ENCODE results near the gene STRIP1. TPM values are rescaled to one million over a fixed set of nuclear protein-coding genes. Genes with fewer than 3 reads are reported as not detected.
"Not testable (repeated sequence)": the region's sequence is repeated elsewhere in the genome, so short reads cannot be mapped to it uniquely, and the experiment has no call there.

STRIP1 gene
- total RNA-seq, 1 donor from 2014 or later, result 102 TPM

DNA sequence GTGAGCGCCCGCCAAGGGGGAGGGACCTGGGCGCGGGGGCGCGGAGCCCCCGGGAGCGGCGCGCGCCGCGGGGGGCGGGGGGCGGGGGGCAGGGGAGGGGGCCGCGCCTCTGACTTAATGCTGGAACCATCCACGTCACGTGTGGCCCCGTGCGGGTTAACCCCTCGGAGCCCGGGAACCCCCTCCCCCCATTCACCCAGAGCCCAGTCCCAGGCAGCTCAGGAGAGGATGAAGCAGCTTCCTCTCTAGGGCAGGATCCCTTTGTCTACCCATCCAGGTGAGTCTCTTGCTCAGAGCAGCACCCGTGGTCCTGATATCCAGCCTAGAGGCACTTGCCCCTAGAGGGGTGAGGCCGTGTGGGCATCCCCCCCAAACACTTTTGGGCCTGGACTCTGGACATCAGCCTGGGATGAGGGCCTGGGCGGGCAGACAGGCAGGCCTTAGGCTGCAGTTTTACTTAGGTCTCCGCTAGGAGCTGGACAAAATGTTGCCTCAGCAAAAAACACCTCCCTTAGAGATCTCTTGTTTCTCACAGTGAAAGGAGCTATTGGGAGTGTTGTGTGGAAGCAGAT lies 36.3 kb downstream of the STRIP1 start, which contains the start of gene ALX3:
Gene ALX3, minus strand, starts transcription at position 2 of the 572 bp plus-strand sequence. CDS start 60 bp downstream, outside the sequence.
- no peak for DNase-seq

DNA sequence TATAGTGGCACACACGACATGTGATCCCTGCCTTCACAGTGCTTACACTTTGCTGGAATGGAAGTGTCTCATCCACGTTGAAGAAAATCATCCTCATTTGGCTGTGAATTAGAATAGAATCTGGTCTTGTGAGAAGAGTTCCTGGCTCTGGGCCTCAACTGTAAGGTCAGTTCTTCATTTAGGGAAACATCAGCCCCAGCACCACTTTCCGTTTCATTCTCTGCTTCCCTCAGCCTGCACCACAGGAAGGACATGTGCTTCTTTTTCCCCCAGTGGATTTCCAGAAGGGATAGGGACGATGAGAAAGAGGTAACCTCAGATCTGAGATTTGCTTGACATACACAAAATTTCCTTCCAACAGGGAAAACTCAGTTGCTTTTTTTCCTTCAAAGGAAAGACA lies 39.7 kb downstream of the STRIP1 start:
- no peak for DNase-seq

DNA sequence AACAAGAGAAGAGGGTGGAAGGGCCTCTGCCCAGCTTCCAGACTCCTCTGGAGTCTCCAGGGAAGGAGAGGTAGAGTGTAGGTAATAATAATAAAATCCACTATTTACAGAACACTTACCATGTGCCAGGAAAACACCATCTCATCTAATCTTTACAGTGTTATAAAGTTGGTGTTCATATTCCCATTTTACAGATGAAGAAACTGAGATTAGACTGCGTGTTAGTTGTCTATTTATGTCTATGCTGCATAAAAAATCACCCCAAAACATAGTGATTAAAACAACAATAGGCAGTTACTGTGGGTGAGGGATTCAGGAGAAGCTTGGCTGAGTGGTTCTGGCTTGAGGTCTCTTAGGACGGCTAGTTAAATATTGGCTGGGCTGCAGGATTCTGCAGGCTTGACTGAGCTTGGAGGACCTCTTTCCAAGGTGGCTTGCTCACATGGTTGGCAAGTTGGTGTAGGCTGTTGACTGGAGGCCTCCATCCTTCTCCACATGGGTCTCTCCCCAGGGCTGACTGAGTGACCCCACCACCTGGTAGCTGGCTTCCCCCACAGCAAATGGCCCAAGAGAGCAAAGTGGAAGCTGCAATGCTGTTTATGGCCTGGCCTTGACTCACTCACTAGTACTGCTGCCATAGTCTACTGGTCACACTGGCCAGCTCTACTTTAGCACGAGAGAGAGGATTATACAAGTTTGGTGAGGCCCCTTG lies 42.5 kb downstream of the STRIP1 start:
- no peak for DNase-seq

DNA sequence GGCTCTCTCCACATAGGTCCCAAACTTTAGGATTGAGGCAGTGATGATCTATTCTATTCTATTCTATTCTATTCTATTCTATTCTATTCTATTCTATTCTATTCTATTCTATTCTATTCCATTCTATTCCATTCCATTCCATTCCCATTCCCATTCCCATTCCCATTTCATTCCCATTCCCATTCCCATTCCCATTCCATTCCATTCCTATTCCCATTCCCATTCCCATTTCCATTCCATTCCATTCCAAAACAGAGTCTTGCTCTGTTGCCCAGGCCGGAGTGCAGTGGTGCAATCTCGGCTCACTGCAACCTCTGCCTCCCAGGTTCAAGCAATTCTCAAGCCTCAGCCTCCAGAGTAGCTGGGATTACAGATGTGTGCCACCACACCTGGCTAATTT lies 45.6 kb downstream of the STRIP1 start:
- DNase-seq, result not testable (repeated sequence)

DNA sequence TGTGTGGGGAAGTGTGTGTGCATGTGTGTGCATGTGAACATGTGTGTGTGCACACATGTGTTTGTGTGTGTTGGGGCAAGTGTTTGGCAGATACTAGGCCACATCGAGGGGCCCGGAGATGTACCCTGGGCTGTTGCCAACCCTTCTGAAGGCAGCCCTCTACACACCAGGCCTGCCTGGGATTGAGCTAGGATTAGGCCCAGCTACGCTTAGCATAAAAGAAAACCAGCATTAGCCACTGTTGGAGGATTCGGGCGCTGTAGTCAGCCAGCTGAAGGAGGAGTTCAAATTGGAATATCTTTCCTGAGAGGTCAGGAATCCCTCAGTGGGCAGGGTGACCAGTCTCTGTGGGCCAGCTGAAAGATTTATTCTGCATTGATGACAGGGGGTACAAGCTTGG lies 46.6 kb downstream of the STRIP1 start:
- no peak for DNase-seq

DNA sequence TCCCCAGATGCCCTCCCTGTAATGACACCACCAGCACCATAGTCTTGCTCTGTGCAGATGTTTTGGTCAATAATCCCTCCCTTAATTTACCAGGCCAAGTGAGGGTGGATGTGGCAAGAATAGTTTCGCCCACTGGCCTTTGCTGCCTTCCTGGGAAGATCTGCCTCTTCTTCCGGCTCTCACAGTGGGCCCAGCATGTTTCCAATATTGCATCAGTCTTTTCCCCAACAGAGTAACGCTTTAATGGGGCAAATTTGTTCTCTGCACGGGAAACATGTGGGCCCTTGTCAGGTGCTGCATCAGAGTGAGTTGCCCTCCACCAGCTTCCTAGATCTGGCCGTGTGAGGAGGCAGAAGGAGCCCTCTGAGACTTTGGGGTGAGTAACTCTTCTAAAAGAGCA lies 48.1 kb downstream of the STRIP1 start:
- no peak for DNase-seq

DNA sequence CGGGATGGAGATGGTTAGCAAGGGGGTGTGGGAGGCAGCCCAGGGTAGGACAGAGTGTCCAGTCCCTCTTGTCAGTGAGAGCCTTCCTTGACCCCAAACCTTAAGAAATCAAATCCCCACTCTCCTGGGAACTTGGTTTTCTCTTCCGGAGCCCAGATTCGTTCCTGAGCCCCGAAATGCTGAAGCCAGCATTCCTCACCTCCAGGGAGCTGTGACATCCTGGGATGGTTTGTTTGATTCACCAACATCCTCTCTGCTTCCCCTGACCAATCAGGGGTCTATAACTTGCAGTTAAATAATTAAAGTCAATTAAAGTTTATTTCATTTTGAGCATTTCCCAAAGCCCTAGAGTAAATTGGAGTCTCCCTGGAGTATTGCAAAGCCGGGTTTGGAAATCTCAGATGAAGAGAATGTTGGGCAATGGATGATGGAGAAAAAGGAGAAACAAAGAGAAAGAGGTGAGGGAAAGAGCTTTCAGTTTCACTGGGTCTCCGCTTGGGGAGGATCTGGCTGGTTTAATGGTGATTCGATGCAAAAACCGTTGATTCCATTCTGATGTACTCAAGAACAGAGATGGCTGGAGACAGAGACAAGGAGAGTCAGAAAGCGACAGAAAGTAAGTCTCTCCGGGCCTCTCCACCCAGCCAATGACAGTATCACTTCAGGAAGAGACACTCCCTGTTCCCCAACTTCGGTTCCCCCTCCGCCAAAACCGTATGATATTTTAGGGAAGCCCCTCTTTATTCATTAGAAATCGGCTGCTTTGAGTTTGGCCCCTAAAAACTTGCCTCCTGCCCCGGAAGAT lies 48.8 kb downstream of the STRIP1 start:
- DNase-seq, result no peak

DNA sequence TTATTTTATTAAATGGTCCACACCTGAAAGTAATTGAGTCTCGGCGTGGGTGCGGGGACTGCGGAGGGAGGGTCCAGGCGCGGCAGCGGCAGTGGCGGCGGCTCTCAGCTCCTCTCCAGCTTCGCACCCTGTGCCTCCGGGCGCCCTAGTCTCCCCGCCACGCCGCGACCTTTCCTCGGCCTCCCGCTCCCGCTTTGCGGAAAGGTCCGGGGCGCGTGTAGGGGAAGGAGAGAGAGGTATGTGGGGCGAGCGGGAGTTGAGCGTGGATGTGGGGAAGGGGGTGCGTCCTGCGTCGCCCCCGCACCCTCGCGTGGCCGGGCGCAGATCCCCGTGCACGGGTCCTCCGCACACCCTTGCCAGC lies 49.4 kb downstream of the STRIP1 start:
- no peak for DNase-seq

DNA sequence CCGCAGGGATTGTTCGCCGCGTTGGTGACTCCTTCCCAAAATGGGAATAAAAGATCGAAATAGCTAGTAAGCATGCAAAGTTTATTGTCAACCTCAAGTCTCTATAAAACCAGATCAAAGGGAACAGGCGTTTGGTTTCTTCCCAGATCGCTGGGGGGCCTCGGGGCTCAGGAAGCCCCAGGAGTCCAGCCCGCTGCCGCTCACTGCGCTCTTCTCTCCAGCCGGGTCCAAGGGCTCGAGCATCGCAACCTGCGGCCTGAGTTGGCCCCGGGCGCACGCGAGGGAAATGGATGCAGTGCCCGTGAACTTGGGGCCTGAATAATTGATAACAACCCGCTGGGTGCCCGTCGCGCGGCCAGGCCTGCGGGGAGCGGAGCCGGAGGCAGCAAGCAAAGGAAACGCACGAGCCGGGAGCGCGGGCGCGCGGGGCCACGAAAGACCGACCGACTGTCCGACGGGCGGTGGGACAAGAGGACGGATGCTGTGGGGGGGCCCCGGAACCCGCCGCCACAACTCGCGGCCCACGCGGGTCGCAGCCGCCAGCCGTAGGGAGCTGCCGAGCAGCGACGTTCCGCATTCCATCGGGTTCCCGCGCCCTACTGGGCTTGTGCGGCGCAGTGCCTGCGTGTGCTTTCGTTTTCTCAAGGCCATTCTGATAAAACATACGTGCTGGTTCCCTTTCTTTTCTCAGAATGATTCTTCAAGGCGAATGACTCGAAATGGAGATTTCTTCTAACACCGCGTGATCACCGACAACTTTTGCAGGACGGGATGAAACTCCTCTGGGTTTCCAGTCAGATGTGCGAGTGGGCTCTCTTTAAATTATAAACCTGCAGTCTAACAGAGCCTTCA lies 50.0 kb downstream of the STRIP1 start:
- DNase-seq, result no peak

DNA sequence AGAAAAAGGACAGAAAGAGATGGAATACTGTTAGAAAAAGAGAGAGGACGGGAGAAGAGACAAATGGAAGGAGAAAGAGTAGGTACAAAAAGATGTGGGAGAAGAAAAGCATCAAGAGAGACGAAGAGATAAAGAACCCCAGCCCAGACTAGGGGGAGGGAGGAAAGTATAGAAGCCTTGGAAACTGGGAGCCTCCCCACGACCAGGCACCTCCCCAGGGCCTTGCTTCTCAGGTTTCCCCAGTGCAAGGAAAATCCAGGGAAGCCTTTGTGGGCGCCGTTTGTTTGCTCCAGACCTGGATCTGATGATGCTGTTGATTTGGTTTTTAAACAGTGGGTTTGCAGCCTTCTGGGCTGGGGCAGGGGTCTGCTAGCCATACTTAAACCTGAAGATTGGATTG lies 51.2 kb downstream of the STRIP1 start:
- no peak for DNase-seq

DNA sequence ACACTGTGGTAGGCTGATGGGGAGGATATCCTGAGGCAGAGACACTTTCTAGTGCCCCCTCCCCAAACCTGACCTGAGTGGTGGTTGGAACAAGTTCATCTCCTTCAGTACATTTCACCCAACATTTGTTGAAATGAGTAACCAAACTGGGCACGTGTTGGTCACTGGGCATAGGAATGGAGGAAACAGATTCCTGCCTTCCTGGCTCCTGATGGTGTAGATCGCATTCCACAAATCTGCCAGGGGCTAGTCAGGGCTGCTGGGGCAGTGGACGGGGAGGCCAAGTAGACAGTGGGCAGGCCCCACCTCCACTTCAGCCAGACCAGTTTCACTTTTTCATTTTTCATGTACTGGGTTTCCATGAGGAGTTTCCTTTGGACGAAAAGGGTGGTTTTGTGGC lies 52.5 kb downstream of the STRIP1 start:
- no peak for DNase-seq

DNA sequence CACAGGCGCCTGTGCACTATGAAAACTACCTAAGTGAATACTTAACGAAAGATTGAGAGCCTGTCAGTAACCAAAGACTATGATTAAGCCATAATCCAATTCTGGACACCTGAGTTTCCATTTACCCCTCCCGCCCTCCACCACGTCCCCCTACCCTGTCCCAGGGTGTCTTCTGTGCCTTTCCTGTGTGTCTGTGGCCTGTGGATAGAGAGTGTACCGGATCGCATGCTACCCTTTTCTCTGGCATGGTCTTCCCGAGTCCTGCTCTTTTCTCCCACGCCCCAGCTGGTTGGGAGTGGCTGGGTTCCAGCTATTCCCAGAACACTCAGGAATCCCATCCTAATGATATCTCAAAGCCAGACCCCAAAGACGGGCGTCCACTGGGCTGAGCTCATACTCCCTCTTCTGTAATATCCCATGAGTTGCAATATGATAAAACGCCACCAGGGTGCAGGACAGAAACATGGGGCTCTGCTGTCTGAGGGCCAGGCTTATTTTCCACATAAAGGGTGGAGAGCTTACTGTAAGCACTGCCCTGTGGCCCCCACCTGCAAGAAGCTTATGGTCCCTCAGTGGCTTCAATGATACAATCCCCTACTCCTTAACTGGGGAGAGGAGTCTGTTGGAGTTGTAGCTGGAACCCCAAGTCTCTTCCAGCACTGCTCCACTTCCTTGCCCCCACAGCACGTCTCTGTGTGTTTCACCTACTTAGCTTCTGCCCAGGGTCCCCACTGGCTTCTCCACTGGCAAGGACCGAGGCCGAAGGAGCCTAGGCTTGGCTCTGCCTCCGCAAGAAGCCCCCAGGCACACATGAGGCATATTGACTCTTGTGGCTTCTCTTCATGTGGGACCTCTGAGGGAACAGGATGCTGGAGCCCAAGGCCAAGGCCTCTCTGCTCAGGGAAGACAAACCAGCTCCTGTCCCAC lies 53.7 kb downstream of the STRIP1 start:
- no peak for DNase-seq

DNA sequence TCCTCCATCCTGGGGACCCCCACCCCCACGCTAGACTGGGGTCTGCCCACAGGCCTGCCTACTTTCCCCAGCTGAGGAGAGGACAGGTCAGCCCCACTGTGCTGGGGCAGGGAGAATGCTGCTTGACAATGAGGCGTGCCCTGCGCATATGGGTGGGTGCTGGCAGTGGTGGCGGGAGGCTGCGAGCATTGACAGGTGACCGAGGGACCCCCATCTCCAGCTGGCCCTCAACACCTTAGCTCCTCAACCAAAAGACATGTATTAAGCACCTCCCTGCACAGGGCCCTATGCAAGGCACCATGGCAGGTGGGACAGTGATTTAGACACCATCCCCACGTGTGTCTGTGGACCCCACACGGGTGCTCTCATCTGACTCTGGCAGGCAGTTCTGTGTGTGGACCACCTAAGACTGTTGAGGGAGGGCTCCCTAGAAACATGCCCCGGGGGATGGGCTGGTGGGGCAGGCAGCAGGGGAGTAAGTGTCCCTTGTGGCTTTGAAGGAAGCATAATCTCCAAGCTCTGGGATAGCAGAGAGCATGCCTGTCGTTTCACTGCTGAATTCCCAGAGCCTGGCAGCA lies 54.4 kb downstream of the STRIP1 start:
- DNase-seq, result no peak

DNA sequence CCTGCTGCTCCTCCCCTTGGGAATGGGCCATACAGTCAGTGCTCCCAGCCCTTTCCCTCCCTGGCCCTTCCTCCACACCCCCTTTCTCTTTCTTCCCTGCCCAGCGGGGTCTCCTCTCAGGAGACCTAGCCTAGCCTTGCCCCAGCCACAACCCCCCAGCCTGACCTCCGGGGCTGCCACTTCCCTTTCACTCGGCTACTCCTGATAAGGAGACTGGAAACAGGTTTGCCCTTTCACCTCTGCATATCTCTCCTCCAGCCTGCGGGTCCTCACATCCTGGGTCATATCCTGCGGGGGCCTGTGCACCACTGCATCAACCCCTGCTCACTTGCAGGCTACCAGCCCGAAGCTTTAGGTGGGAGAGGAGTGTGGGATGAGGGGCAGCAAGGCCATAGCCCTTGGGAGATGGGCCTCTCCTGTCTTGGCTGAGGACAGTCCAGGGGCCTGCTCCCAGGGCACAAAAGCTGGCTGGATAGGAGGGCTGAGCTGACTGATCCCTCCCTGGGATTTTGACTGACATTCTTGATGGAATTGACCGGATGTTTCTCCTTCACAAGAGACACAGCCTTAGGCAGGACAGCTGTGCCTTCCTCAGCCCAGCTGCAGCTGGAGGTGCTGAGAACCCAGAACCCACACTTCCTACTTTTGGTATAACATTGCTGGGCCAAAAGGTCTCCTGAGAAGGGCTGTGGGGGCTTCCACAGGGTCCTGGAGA lies 55.3 kb downstream of the STRIP1 start:
- DNase-seq, result no peak

DNA sequence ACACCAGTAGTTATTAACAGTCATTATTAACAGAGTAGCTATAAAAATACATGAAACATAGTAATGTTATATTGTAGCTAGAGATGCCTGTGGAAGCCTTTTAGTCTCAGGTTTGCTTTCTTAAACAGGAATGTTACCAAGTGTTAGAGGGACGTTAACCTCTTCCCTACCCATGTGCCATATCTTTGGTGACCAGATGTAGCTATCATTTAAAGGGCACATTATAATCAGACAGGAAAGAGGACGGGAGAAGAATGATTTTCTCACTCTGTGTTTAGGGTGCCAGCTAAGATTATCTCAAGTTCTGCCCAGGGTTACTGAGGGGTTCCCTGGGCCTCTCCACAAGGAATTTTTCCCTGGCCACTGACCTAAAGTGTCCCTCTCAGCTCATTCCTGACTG lies 57.0 kb downstream of the STRIP1 start:
- no peak for DNase-seq

DNA sequence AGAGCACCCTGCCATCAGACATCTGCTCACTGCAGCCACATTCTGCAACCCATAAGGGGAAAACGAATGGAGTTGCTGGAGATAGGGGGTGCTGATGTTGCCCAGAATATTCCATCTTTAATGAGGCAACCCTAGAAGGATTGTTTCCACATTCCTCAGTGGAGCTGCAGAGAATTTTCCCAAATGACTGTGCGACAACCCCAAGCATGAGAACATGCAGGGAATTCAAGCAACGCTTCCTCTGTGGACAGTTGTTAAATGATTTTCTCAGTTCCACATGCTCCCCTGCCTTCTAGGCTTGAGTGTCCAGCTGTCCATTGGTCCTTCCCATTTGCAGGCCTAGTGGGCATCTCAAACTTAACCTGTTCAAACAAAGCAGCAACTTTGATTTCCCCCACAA lies 57.4 kb downstream of the STRIP1 start:
- no peak for DNase-seq

DNA sequence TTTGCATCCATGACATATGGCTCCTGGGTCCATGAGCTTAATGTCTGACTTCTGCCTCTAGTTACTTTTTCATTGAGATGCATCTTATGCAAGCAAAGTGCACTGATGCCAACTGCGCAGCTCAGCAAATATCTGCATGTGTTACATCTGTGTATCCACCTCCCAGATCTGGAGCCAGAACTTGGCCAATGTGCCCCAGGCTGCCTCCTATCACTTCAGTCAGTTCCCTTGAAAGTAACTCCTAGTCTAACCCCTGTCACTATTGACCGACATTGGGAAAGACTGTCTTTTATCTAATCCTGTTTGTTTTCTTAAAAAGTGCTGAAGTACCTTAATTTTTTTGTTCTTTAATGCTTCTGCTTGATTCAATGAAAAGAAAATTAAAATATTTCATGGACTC lies 58.6 kb downstream of the STRIP1 start:
- DNase-seq, result no peak

DNA sequence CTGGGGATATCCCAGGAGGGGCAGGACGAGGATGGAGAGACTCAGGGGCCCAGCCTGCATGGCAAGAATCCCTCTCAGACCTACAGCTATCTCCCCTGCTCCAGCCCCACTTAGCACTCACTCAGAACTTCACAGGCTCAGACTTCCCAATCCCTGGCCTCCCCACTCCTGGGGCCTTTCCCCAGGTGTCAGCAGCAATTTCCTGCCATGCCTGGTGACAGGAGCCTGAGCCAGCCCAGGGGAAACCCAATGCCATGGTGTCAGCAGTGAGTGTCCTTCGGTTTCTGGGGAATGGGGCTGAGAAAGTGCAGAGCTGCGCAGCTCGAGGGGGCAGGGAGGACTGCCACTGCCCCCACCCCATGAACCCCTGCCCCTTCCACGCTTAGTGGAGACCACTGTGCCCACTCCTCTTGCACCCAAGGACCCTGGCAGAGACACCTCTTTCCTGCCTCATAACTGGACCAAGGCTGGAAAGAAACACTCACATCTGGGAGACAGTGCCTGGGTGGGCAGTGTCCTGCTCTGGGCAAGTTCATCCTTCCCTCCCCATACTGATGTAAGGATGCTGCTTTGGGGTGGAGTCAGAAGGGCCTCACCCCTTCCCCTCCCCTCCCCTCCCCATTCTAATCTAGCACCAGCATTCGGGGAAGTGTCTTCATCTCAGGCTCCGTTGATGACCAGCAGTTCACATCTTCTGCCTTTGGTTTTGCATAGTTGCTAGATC lies 60.7 kb downstream of the STRIP1 start:
- DNase-seq, result no peak

DNA sequence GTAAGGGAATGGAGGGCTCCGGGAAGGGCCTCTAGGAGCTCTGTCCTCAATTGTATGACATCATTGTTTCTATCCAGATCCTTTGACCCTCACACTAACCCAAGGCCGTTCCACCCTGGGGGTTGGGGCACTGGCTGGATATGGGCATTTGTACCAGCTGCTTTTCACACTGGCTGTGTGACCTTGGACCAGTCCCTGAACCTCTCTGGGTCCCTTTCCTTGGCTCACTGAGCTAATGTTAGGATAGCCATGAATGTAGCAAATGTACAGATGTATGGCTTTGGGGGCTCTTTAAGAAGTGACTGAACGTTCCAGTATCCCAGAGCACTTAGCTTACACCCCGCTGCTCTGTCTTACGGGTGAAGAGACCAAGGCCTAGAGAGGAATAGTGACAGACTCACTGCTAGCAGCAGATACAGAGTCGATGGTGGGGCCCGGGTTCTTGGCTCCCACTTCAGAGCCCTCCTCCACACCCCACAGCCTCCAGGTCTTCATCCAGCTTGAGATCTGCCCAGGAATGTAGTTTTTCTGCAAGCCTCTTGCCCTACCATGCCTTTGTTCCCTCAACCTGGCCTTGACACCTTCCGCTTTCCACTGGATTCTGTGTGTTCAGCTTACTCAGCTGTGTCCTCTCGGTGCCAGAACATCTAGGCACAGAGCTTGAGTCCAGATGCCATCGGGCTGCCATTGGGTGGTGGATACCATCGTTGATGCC lies 63.2 kb downstream of the STRIP1 start:
- no peak for DNase-seq
